ENCODE data around the gene MEPCE.

- TF ChIP-seq, protein P1, sequence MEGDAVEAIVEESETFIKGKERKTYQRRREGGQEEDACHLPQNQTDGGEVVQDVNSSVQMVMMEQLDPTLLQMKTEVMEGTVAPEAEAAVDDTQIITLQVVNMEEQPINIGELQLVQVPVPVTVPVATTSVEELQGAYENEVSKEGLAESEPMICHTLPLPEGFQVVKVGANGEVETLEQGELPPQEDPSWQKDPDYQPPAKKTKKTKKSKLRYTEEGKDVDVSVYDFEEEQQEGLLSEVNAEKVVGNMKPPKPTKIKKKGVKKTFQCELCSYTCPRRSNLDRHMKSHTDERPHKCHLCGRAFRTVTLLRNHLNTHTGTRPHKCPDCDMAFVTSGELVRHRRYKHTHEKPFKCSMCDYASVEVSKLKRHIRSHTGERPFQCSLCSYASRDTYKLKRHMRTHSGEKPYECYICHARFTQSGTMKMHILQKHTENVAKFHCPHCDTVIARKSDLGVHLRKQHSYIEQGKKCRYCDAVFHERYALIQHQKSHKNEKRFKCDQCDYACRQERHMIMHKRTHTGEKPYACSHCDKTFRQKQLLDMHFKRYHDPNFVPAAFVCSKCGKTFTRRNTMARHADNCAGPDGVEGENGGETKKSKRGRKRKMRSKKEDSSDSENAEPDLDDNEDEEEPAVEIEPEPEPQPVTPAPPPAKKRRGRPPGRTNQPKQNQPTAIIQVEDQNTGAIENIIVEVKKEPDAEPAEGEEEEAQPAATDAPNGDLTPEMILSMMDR (conservative IDR thresholded peaks at IDR 0.05 in 1 of 2, IDR thresholded peaks at IDR 0.05 in 1 of 2; ENCODE audit: extremely low read depth in 1 of 2, insufficient read depth in 1 of 2, low read depth in 1 of 2, low read length in 2 of 2) = no peak
- TF ChIP-seq EZH2 (IDR thresholded peaks at IDR 0.05; ENCODE audit: borderline replicate concordance, low read length) = no peak
Observed at GRCh38 chr7:100443096-100443840, 13.6 kb downstream of the MEPCE start.

All from mammary epithelial cell (primary cell).